Right lobe of liver (tissue), 4 donors: ENCODE measurements around the gene NDUFS4.

Source experiments
- CTCF ChIP-seq, 4 donors: fragments of 200-600 bp in 3 of 4; fragments of 450-650 bp in 1 of 4; IDR thresholded peaks; one replicate each; pipeline versions ENCODE4 v1.5.1 to v1.8.0; 2016 to 2022; ENCODE audit warnings: antibody characterized with exemption in 4 of 4, mild to moderate bottlenecking in 2 of 4
- POLR2A ChIP-seq: fragments of 450-650 bp; IDR thresholded peaks from one replicate; pipeline ENCODE4 v1.6.1; 2017; ENCODE audit warnings: antibody characterized with exemption, mild to moderate bottlenecking
- donor health status: DM: no; HTN: no; CAD: no.
- donor health status: DM: no; HTN: no; CAD: no.
- donor health status: DM: no; HTN: yes; CAD: no.

GRCh38 chr5:53543401-53543800 lies 17.0 kb upstream of the NDUFS4 start:
- no peak for TF ChIP-seq CTCF (IDR thresholded peaks at IDR 0.05)
- TF ChIP-seq POLR2A = no peak
